K562 (cell line): ENCODE results near the gene FIGLA. TPM values are rescaled to one million over a fixed set of nuclear protein-coding genes. Genes with fewer than 3 reads are reported as not detected.
A peak's percentile ranks its signal among the peaks of the same experiment; 100 is the strongest.

Experiments
- ATAC-seq: fragments of 200-7000 bp; cut with Tn5 transposase; 3 replicates; pipeline ENCODE4 v1.9.1; 2020; ENCODE audit warnings: moderate library complexity
- BruUV-seq: library from RNA; stranded (reverse); fragments of 400-500 nt; replicated peaks from 2 replicates; lab custom pipeline; 2021; lab: Mats Ljungman, UMichigan
- CTCF ChIA-PET: fragments of 300-600 bp; formaldehyde crosslinking; extraction: SDS; loops from one replicate; lab custom pipeline; 2021; ENCODE audit warnings: low intra/inter-chr PET ratio; lab: Yijun Ruan, JAX
- POLR2A ChIA-PET: fragments of 300-600, 350-650 bp; sonication (Branson Sonifier 250); formaldehyde crosslinking; extraction: SDS; loops from one replicate; lab custom pipeline; 2021; ENCODE audit warnings: antibody characterized with exemption, inconsistent platforms; lab: Yijun Ruan, JAX
- DNase-seq, 4 experiments: peaks; one replicate each; pipeline versions ENCODE4 v3.0.0 to v3.0.0-alpha.2; 2011 to 2018; ENCODE audit warnings: low spot score in 3 of 4, mixed read lengths in 3 of 4; ENCODE audit errors: extremely low read depth in 1 of 4
- FAIRE-seq: peaks from 2 replicates; lab custom pipeline; 2011; peaks lifted over from hg19 to GRCh38; lab: Jason Lieb, UNC
- H2AFZ ChIP-seq: 2 replicates; pipeline ENCODE4 v1.6.0; 2011; ENCODE audit warnings: low read depth, low read length, control low read depth, inconsistent platforms
- H3K27ac ChIP-seq: fragments of 200-600 bp; 3 replicates; pipeline ENCODE4 v1.8.0; 2011; ENCODE audit warnings: low read depth, mild to moderate bottlenecking, control low read depth, inconsistent platforms, low read length, moderate library complexity, mixed read lengths; ENCODE audit errors: extremely low read depth
- H3K27me3 ChIP-seq, 2 experiments: fragments of 300-600 bp in 1 of 2; 2 replicates in 1 of 2; 3 replicates in 1 of 2; pipeline versions ENCODE4 v1.6.0 to v1.8.0; 2011; ENCODE audit warnings: inconsistent platforms in 2 of 2, low read length in 2 of 2, mild to moderate bottlenecking in 1 of 2, mixed read lengths in 1 of 2, moderate library complexity in 1 of 2; ENCODE audit not compliant: control insufficient read depth in 2 of 2, insufficient read depth in 2 of 2
- H3K36me3 ChIP-seq: fragments of 300-600 bp; 3 replicates; pipeline ENCODE4 v1.8.0; 2011; ENCODE audit warnings: mild to moderate bottlenecking, low read length, inconsistent platforms; ENCODE audit not compliant: control insufficient read depth, insufficient read depth
- H3K4me1 ChIP-seq, 2 experiments: fragments of 200-600 bp in 1 of 2; replicated peaks in 1 of 2; 2 replicates in 1 of 2; 3 replicates in 1 of 2; pipeline versions ENCODE4 v1.5.1 to v1.8.0; 2011; ENCODE audit warnings: inconsistent platforms in 2 of 2, low read length in 2 of 2, mild to moderate bottlenecking in 1 of 2, mixed read lengths in 1 of 2, moderate library complexity in 1 of 2; ENCODE audit not compliant: control insufficient read depth in 2 of 2, insufficient read depth in 2 of 2
- H3K4me2 ChIP-seq: 2 replicates; pipeline ENCODE4 v1.6.1; 2011; ENCODE audit warnings: low read length, control low read depth, inconsistent platforms, mixed read lengths; ENCODE audit not compliant: insufficient read depth
- H3K4me3 ChIP-seq: fragments of 200-600 bp; sonication (generic), shearing (Covaris generic); 2 replicates; pipeline ENCODE4 v1.5.1; 2016; ENCODE audit warnings: control low read depth, inconsistent platforms
- H3K79me2 ChIP-seq: fragments of 200-600 bp; 3 replicates; pipeline ENCODE4 v1.8.0; 2011; ENCODE audit warnings: low read length, inconsistent platforms; ENCODE audit not compliant: control insufficient read depth, insufficient read depth
- H3K9ac ChIP-seq, 2 experiments: 2 replicates each; pipeline versions ENCODE4 v1.6.0 to v1.6.1; 2011; ENCODE audit warnings: low read depth in 2 of 2, low read length in 2 of 2, control low read depth in 1 of 2, inconsistent platforms in 1 of 2, mild to moderate bottlenecking in 1 of 2, mixed read lengths in 1 of 2; ENCODE audit not compliant: insufficient read depth in 1 of 2
- H3K9me1 ChIP-seq: one replicate; pipeline ENCODE4 v1.6.0; 2011; ENCODE audit warnings: inconsistent platforms, mild to moderate bottlenecking, low read length, moderate library complexity; ENCODE audit not compliant: control insufficient read depth, insufficient read depth
- H3K9me3 ChIP-seq: replicated peaks from 2 replicates; pipeline ENCODE4 v1.5.1; 2011; ENCODE audit warnings: low read depth, low read length, inconsistent platforms; ENCODE audit not compliant: control insufficient read depth, insufficient read depth
- H4K20me1 ChIP-seq: replicated peaks from 2 replicates; pipeline ENCODE4 v1.6.1; 2011; ENCODE audit warnings: low read length, inconsistent platforms, mixed read lengths; ENCODE audit not compliant: control insufficient read depth, insufficient read depth
- CBFA2T3 ChIP-seq: fragments of 450-650 bp; IDR thresholded peaks from 2 replicates; pipeline ENCODE4 v1.6.1; 2017
- DMBX1 ChIP-seq: fragments of 250-450 bp; sonication (Bioruptor Pico); IDR thresholded peaks from 2 replicates; pipeline ENCODE4 v1.8.0; 2022; ENCODE audit warnings: inconsistent platforms, mild to moderate bottlenecking, moderate library complexity, borderline replicate concordance
- FOSL1 ChIP-seq: fragments of 200-800 bp; sonication (Bioruptor generic); conservative IDR thresholded peaks from 2 replicates; pipeline ENCODE4 v1.6.1; 2016; ENCODE audit warnings: missing genetic modification characterization, missing compliant biosample characterization
- FOXK1 ChIP-seq: sonication (generic); formaldehyde crosslinking; IDR thresholded peaks from 2 replicates; pipeline ENCODE4 v1.8.0; 2022; ENCODE audit warnings: missing genetic modification reagents, mild to moderate bottlenecking, borderline replicate concordance
- HDGF ChIP-seq: fragments of 450-650 bp; IDR thresholded peaks from 2 replicates; pipeline ENCODE4 v1.6.1; 2016
- MEIS2 ChIP-seq: fragments of 450-650 bp; IDR thresholded peaks from 2 replicates; pipeline ENCODE4 v1.6.1; 2014; ENCODE audit warnings: mild to moderate bottlenecking; ENCODE audit not compliant: partially characterized antibody
- MYC ChIP-seq, 2 experiments: fragments of 250-450 bp in 1 of 2; sonication (Bioruptor Pico) in 1 of 2; IDR thresholded peaks; 2 replicates each; pipeline versions ENCODE4 v1.5.1 to v1.6.1; 2012 to 2021; ENCODE audit warnings: low read depth in 2 of 2, borderline replicate concordance in 1 of 2, improper control_type of control experiment in 1 of 2, low read length in 1 of 2, mild to moderate bottlenecking in 1 of 2, moderate library complexity in 1 of 2
- STAT5A ChIP-seq: IDR thresholded peaks from 2 replicates; pipeline ENCODE4 v1.6.1; 2012; ENCODE audit warnings: low read length, inconsistent platforms, borderline replicate concordance
- TEAD4 ChIP-seq, 2 experiments: sonication (generic) in 1 of 2; formaldehyde crosslinking in 1 of 2; IDR thresholded peaks; 2 replicates each; pipeline versions ENCODE4 v1.6.1 to v1.8.0; 2012 to 2022; ENCODE audit warnings: borderline replicate concordance in 1 of 2, inconsistent platforms in 1 of 2, low read length in 1 of 2, mild to moderate bottlenecking in 1 of 2, missing genetic modification reagents in 1 of 2
- YY1 ChIP-seq, 3 experiments: IDR thresholded peaks; 2 replicates each; pipeline ENCODE4 v1.6.1; 2011; ENCODE audit warnings: low read length in 2 of 3, mild to moderate bottlenecking in 2 of 3, moderate library complexity in 2 of 3, borderline replicate concordance in 1 of 3, control low read depth in 1 of 3, low read depth in 1 of 3; ENCODE audit not compliant: insufficient read depth in 3 of 3, insufficient replicate concordance in 2 of 3, control insufficient read depth in 1 of 3, insufficient read length in 1 of 3; ENCODE audit errors: extremely low read depth in 1 of 3
- ZNF316 ChIP-seq: fragments of 450-650 bp; IDR thresholded peaks from 2 replicates; pipeline ENCODE4 v1.6.1; 2016
- in situ Hi-C: fragments of 300-500 bp; cut with MboI; formaldehyde crosslinking; loops from 4 replicates; pipeline ENCODE4 v1.15.0; 2018; ENCODE audit warnings: inconsistent platforms, mixed read lengths
- intact Hi-C: fragments of 100-400 bp; cut with micrococcal nuclease; formaldehyde crosslinking; loops from 2 replicates; pipeline ENCODE4 v1.14.2; 2022
- polyA plus RNA-seq, 8 experiments: library from polyadenylated mRNA; depleted of rRNA in 4 of 8; stranded (reverse) in 5 of 8; unstranded in 3 of 8; fragments of >200 nt; fragmentation: Nextera tagmentation in 2 of 8; fragmentation: Illumina TruSeq in 1 of 8; extraction: Ambion mirVana in 2 of 8; extraction: Trizol in 1 of 8; gene quantifications; 2 replicates each; pipeline versions ENCODE4 v1.2.1 to v1.2.3, GENCODE V29; 2011 to 2014; ENCODE audit warnings: inconsistent platforms in 1 of 8, missing spikeins in 1 of 8
- total RNA-seq, 7 experiments: library from RNA; depleted of rRNA in 6 of 7; stranded (reverse); fragments of >200 nt in 6 of 7; fragmentation: Illumina TruSeq in 2 of 7; extraction: Trizol in 2 of 7; gene quantifications; 2 replicates each; pipeline versions ENCODE4 v1.2.1 to v1.2.3, GENCODE V29; 2011 to 2021; ENCODE audit warnings: low replicate concordance in 1 of 7
- TF ChIP-seq, protein P1 (sequence below), 2 experiments: fragments of 450-650 bp in 1 of 2; IDR thresholded peaks; 2 replicates each; pipeline ENCODE4 v1.6.1; 2011 to 2017; ENCODE audit warnings: low read depth in 2 of 2, antibody characterized with exemption in 1 of 2, borderline replicate concordance in 1 of 2, low read length in 1 of 2, mild to moderate bottlenecking in 1 of 2, mixed read lengths in 1 of 2; ENCODE audit not compliant: control insufficient read depth in 1 of 2
- TF ChIP-seq, protein P2 (sequence below): fragments of 450-650 bp; IDR thresholded peaks from 2 replicates; pipeline ENCODE4 v1.6.1; 2016; ENCODE audit warnings: antibody characterized with exemption
- TF ChIP-seq, protein P3 (sequence below): fragments of 450-650 bp; IDR thresholded peaks from 2 replicates; pipeline ENCODE4 v1.6.1; 2014; ENCODE audit warnings: low read depth, mild to moderate bottlenecking, moderate library complexity, borderline replicate concordance

The FIGLA gene
- total and polyA plus RNA-seq, 9 of the 15 experiments (the other 6 are each of a cell fraction or from before 2014, with no cell fraction given): not detected

- ChIA-PET CTCF (interaction anchor here (0.8 kb wide), 1 partner anchor 24 kb away, joined by 5 read pairs; the partner anchor contains the start of gene ADD2), POLR2A (interaction anchor here (0.6 to 1.5 kb wide), 4 partner anchors 9 to 34 kb away, joined by 3 to 4 read pairs (median 4); no protein-coding TSS in a partner anchor)
- Histone ChIP-seq H3K4me1 (peaks cover 4% of the 10 kb centered on the region in 2 experiments; a peak in 3 of 5 replicates), H3K4me3 (no peak overlapping the region), H4K20me1 (no peaks in the 10 kb centered on the region), H3K27ac (no peak overlapping the region; the same call in 2 of the 3 replicates), H3K9me3 (no peaks in the 10 kb centered on the region), H3K9ac (no peak overlapping the region), H3K27me3 (no peaks in the 10 kb centered on the region), H2AFZ (no peak overlapping the region), H3K9me1 (no peaks in the 10 kb centered on the region), H3K4me2 (no peak overlapping the region), H3K36me3 (no peaks in the 10 kb centered on the region), H3K79me2 (peaks cover 8% of the 10 kb centered on the region; the same call in 1 of the 3 replicates)
- FAIRE-seq: peak; percentile 83
- BruUV-seq: no TSS peak
- peak; percentile 98 for ATAC-seq
- intact Hi-C loops (no loop called here), in situ Hi-C loops (no loop called here)
- peak; percentile 63 to 72 (median 70) for DNase-seq
- TF ChIP-seq MYC (IDR thresholded peaks at IDR 0.05; ENCODE audit: low read depth, low read length): 0 out of 2 replicates have a peak, but pooled peaks have one; percentile 15
- TF ChIP-seq MYC (CRISPR knock-in tag; IDR thresholded peaks at IDR 0.05; ENCODE audit: borderline replicate concordance, low read depth): no peak
- TF ChIP-seq DMBX1 (CRISPR knock-in tag): no peak
- TF ChIP-seq TEAD4 (IDR thresholded peaks at IDR 0.05; ENCODE audit: low read length): 0 out of 2 replicates have a peak, but pooled peaks have one; percentile 20
- TF ChIP-seq TEAD4 (CRISPR knock-in tag; IDR thresholded peaks at IDR 0.05; ENCODE audit: borderline replicate concordance): no peak
- TF ChIP-seq, protein P1, sequence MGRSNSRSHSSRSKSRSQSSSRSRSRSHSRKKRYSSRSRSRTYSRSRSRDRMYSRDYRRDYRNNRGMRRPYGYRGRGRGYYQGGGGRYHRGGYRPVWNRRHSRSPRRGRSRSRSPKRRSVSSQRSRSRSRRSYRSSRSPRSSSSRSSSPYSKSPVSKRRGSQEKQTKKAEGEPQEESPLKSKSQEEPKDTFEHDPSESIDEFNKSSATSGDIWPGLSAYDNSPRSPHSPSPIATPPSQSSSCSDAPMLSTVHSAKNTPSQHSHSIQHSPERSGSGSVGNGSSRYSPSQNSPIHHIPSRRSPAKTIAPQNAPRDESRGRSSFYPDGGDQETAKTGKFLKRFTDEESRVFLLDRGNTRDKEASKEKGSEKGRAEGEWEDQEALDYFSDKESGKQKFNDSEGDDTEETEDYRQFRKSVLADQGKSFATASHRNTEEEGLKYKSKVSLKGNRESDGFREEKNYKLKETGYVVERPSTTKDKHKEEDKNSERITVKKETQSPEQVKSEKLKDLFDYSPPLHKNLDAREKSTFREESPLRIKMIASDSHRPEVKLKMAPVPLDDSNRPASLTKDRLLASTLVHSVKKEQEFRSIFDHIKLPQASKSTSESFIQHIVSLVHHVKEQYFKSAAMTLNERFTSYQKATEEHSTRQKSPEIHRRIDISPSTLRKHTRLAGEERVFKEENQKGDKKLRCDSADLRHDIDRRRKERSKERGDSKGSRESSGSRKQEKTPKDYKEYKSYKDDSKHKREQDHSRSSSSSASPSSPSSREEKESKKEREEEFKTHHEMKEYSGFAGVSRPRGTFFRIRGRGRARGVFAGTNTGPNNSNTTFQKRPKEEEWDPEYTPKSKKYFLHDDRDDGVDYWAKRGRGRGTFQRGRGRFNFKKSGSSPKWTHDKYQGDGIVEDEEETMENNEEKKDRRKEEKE (IDR thresholded peaks at IDR 0.05; ENCODE audit: borderline replicate concordance in 1 of 2, control insufficient read depth in 1 of 2, low read depth in 2 of 2, low read length in 1 of 2): 0 out of 4 replicates have a peak, but pooled peaks of 1 of the 2 experiments have one; percentile 52
- 0 out of 2 replicates have a peak, but pooled peaks have one; percentile 28 for TF ChIP-seq HDGF
- peak; percentile 32; the same call in 1 of the 2 replicates for TF ChIP-seq CBFA2T3
- TF ChIP-seq, protein P2, sequence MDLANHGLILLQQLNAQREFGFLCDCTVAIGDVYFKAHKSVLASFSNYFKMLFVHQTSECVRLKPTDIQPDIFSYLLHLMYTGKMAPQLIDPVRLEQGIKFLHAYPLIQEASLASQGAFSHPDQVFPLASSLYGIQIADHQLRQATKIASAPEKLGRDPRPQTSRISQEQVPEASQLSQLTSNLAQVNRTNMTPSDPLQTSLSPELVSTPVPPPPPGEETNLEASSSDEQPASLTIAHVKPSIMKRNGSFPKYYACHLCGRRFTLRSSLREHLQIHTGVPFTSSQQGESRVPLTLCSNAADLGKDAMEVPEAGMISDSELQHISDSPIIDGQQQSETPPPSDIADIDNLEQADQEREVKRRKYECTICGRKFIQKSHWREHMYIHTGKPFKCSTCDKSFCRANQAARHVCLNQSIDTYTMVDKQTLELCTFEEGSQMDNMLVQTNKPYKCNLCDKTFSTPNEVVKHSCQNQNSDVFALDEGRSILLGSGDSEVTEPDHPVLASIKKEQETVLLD: 0 out of 2 replicates have a peak, but pooled peaks have one; percentile 25
- peak; percentile 73 for TF ChIP-seq FOSL1 (tag)
- peak in 1 of 3 experiments; percentile 76 for TF ChIP-seq YY1 (IDR thresholded peaks at IDR 0.05; ENCODE audit: borderline replicate concordance in 1 of 3, control insufficient read depth in 1 of 3, extremely low read depth in 1 of 3, insufficient read depth in 3 of 3, insufficient read length in 1 of 3, insufficient replicate concordance in 2 of 3, low read depth in 1 of 3, low read length in 2 of 3)
- TF ChIP-seq, protein P3, sequence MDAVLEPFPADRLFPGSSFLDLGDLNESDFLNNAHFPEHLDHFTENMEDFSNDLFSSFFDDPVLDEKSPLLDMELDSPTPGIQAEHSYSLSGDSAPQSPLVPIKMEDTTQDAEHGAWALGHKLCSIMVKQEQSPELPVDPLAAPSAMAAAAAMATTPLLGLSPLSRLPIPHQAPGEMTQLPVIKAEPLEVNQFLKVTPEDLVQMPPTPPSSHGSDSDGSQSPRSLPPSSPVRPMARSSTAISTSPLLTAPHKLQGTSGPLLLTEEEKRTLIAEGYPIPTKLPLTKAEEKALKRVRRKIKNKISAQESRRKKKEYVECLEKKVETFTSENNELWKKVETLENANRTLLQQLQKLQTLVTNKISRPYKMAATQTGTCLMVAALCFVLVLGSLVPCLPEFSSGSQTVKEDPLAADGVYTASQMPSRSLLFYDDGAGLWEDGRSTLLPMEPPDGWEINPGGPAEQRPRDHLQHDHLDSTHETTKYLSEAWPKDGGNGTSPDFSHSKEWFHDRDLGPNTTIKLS: peak; percentile 38; the same call in 1 of the 2 replicates
- no peak for TF ChIP-seq STAT5A
- no peak for TF ChIP-seq FOXK1 (CRISPR knock-in tag)
- TF ChIP-seq MEIS2: peak; percentile 98
- TF ChIP-seq ZNF316: peak; percentile 79
These were observed 46.8 kb downstream of the FIGLA start for GRCh38 chr2:70743677-70744076.
